H9 (cell line): ENCODE results near the gene SYT11. TPM values are rescaled to one million over a fixed set of nuclear protein-coding genes. Genes with fewer than 3 reads are reported as not detected.

ENCODE experiments used
- DNase-seq: peaks from one replicate; pipeline ENCODE4 v3.0.0-alpha.2; 2017
- H2AFZ ChIP-seq: one replicate; pipeline ENCODE4 v1.6.1; 2013; ENCODE audit warnings: mild to moderate bottlenecking, low read length, control low read depth, moderate library complexity
- H2AK5ac ChIP-seq: 2 replicates; pipeline ENCODE4 v1.6.1; 2013; ENCODE audit warnings: low read length, control low read depth, mixed read lengths; ENCODE audit not compliant: insufficient read length
- H2BK120ac ChIP-seq: one replicate; pipeline ENCODE4 v1.6.1; 2013; ENCODE audit warnings: low read depth, mild to moderate bottlenecking, low read length, control low read depth, inconsistent platforms; ENCODE audit not compliant: poor library complexity, severe bottlenecking
- H2BK12ac ChIP-seq: 2 replicates; pipeline ENCODE4 v1.6.1; 2013; ENCODE audit warnings: low read length, control low read depth, mixed read lengths, low read depth; ENCODE audit not compliant: insufficient read length
- H2BK15ac ChIP-seq: 2 replicates; pipeline ENCODE4 v1.6.1; 2013; ENCODE audit warnings: low read depth, low read length, control low read depth
- H2BK20ac ChIP-seq: one replicate; pipeline ENCODE4 v1.6.1; 2013; ENCODE audit warnings: low read depth, mild to moderate bottlenecking, low read length, control low read depth, inconsistent platforms; ENCODE audit not compliant: poor library complexity, severe bottlenecking
- H2BK5ac ChIP-seq: 2 replicates; pipeline ENCODE4 v1.6.1; 2013; ENCODE audit warnings: low read length, control low read depth, mixed read lengths; ENCODE audit not compliant: insufficient read length
- H3K14ac ChIP-seq: 2 replicates; pipeline ENCODE4 v1.6.1; 2013; ENCODE audit warnings: low read length, control low read depth; ENCODE audit not compliant: insufficient read depth
- H3K18ac ChIP-seq: 2 replicates; pipeline ENCODE4 v1.6.1; 2013; ENCODE audit warnings: low read depth, mild to moderate bottlenecking, mixed read lengths, low read length, control low read depth; ENCODE audit not compliant: insufficient read length
- H3K23ac ChIP-seq: 2 replicates; pipeline ENCODE4 v1.6.1; 2013; ENCODE audit warnings: low read length, control low read depth, mixed read lengths, low read depth; ENCODE audit not compliant: insufficient read length
- H3K23me2 ChIP-seq: 2 replicates; pipeline ENCODE4 v1.6.1; 2013; ENCODE audit warnings: low read depth, mild to moderate bottlenecking, mixed read lengths, low read length, control low read depth; ENCODE audit not compliant: insufficient read length, poor library complexity, severe bottlenecking
- H3K27ac ChIP-seq: 2 replicates; pipeline ENCODE4 v1.5.1; 2013; ENCODE audit warnings: low read length, control low read depth, mixed read lengths, low read depth; ENCODE audit not compliant: insufficient read length
- H3K27me3 ChIP-seq: 2 replicates; pipeline ENCODE4 v1.6.1; 2013; ENCODE audit warnings: low read length, control low read depth, inconsistent platforms; ENCODE audit not compliant: insufficient read depth
- H3K4ac ChIP-seq: 2 replicates; pipeline ENCODE4 v1.6.1; 2013; ENCODE audit warnings: low read depth, mild to moderate bottlenecking, control low read depth, inconsistent platforms, low read length, moderate library complexity
- H3K4me1 ChIP-seq: 2 replicates; pipeline ENCODE4 v1.6.1; 2013; ENCODE audit warnings: low read length, control low read depth, inconsistent platforms; ENCODE audit not compliant: insufficient read depth
- H3K4me2 ChIP-seq: 2 replicates; pipeline ENCODE4 v1.6.1; 2013; ENCODE audit warnings: low read length, control low read depth, mixed read lengths; ENCODE audit not compliant: insufficient read length, insufficient read depth
- H3K56ac ChIP-seq: 2 replicates; pipeline ENCODE4 v1.6.1; 2013; ENCODE audit warnings: low read depth, mild to moderate bottlenecking, mixed read lengths, low read length, control low read depth; ENCODE audit not compliant: insufficient read length
- H3K79me1 ChIP-seq: 2 replicates; pipeline ENCODE4 v1.6.1; 2013; ENCODE audit warnings: low read depth, mild to moderate bottlenecking, moderate library complexity, low read length, control low read depth, inconsistent platforms; ENCODE audit not compliant: insufficient read depth, poor library complexity, severe bottlenecking
- H3K79me2 ChIP-seq: 2 replicates; pipeline ENCODE4 v1.6.1; 2013; ENCODE audit warnings: low read length, control low read depth, inconsistent platforms; ENCODE audit not compliant: insufficient read depth
- H3K9ac ChIP-seq: 2 replicates; pipeline ENCODE4 v1.6.1; 2013; ENCODE audit warnings: low read length, control low read depth, mixed read lengths; ENCODE audit not compliant: insufficient read length; ENCODE audit errors: extremely low read depth
- H3K9me3 ChIP-seq: one replicate; pipeline ENCODE4 v1.6.1; 2013; ENCODE audit warnings: low read depth, low read length, inconsistent platforms; ENCODE audit not compliant: control insufficient read depth
- H3T11ph ChIP-seq: one replicate; pipeline ENCODE4 v1.6.1; 2013; ENCODE audit warnings: mild to moderate bottlenecking, low read length, control low read depth, inconsistent platforms
- H4K20me1 ChIP-seq: one replicate; pipeline ENCODE4 v1.6.1; 2013; ENCODE audit not compliant: control insufficient read depth, insufficient read length, insufficient read depth
- H4K5ac ChIP-seq: 2 replicates; pipeline ENCODE4 v1.6.1; 2013; ENCODE audit warnings: low read depth, mild to moderate bottlenecking, mixed read lengths, low read length, control low read depth; ENCODE audit not compliant: insufficient read length
- H4K8ac ChIP-seq: replicated peaks from 2 replicates; pipeline ENCODE4 v1.6.1; 2013; ENCODE audit warnings: low read length, control low read depth, mixed read lengths, low read depth; ENCODE audit not compliant: insufficient read length
- H4K91ac ChIP-seq: 2 replicates; pipeline ENCODE4 v1.6.1; 2013; ENCODE audit warnings: low read depth, mild to moderate bottlenecking, moderate library complexity, mixed read lengths, low read length, control low read depth; ENCODE audit not compliant: insufficient read length
- H3K27ac Mint-ChIP-seq, 3 experiments: 2 replicates in 2 of 3; 3 replicates in 1 of 3; pipeline ENCODE4 v1.8.0; 2020 to 2021; ENCODE audit warnings: mixed read lengths in 3 of 3, mild to moderate bottlenecking in 1 of 3, moderate library complexity in 1 of 3
- H3K27me3 Mint-ChIP-seq: 2 replicates; pipeline ENCODE4 v1.8.0; 2021; ENCODE audit warnings: low read depth, mild to moderate bottlenecking, moderate library complexity, mixed read lengths
- H3K36me3 Mint-ChIP-seq, 3 experiments: 2 replicates in 2 of 3; 3 replicates in 1 of 3; pipeline ENCODE4 v1.8.0; 2020 to 2021; ENCODE audit warnings: low read depth in 3 of 3, mixed read lengths in 3 of 3; ENCODE audit not compliant: insufficient read depth in 1 of 3
- H3K4me1 Mint-ChIP-seq, 2 experiments: 2 replicates each; pipeline ENCODE4 v1.8.0; 2020; ENCODE audit warnings: mixed read lengths in 2 of 2
- H3K4me3 Mint-ChIP-seq, 2 experiments: 2 replicates in 1 of 2; 3 replicates in 1 of 2; pipeline ENCODE4 v1.8.0; 2020 to 2021; ENCODE audit warnings: mild to moderate bottlenecking in 2 of 2, mixed read lengths in 2 of 2, moderate library complexity in 1 of 2
- H3K9me3 Mint-ChIP-seq, 2 experiments: 2 replicates in 1 of 2; 3 replicates in 1 of 2; pipeline ENCODE4 v1.8.0; 2020; ENCODE audit warnings: mild to moderate bottlenecking in 2 of 2, mixed read lengths in 2 of 2, moderate library complexity in 1 of 2
- WGBS: extraction: QIAGEN DNeasy Blood & Tissue Kit; methylation state at CpG from one replicate; pipeline ENCODE4 v1.1.7; 2013; ENCODE audit warnings: missing lambda C conversion rate, low lambda C conversion rate, mixed read lengths; ENCODE audit not compliant: insufficient read length; ENCODE audit errors: extremely low coverage; 5-methylcytosine and 5-hydroxymethylcytosine counted together
- total RNA-seq: library from RNA; stranded (reverse); gene quantifications from 2 replicates; pipeline ENCODE4 v1.2.1, GENCODE V29; 2021
- TF ChIP-seq, protein P1 (sequence below): fragments of 200-600 bp; sonication (generic); conservative IDR thresholded peaks from 3 replicates; pipeline ENCODE4 v1.8.0; 2021; ENCODE audit warnings: antibody characterized with exemption, mild to moderate bottlenecking

Gene SYT11
- total RNA-seq, 1 experiment from 2014 or later, result 0.28 TPM

- no peak overlapping the region for H3T11ph ChIP-seq
- H2BK15ac ChIP-seq, result no peak overlapping the region
- no peaks in the 10 kb centered on the region for H3K27me3 ChIP-seq
- no peaks in the 10 kb centered on the region for H3K79me2 ChIP-seq
- no peaks in the 10 kb centered on the region for H3K23me2 ChIP-seq
- H3K79me1 ChIP-seq, result no peaks in the 10 kb centered on the region
- H3K4me2 ChIP-seq, result no peak overlapping the region
- H3K9me3 ChIP-seq, result no peaks in the 10 kb centered on the region
- H3K4me1 ChIP-seq, result no peaks in the 10 kb centered on the region
- H3K56ac ChIP-seq, result no peak overlapping the region
- H3K36me3 Mint-ChIP-seq, result no peaks in the 10 kb centered on the region
- no peak overlapping the region for H2BK20ac ChIP-seq
- H4K5ac ChIP-seq, result no peak overlapping the region
- no peak overlapping the region for H2AK5ac ChIP-seq
- no peaks in the 10 kb centered on the region for H4K20me1 ChIP-seq
- TF ChIP-seq, protein P1, sequence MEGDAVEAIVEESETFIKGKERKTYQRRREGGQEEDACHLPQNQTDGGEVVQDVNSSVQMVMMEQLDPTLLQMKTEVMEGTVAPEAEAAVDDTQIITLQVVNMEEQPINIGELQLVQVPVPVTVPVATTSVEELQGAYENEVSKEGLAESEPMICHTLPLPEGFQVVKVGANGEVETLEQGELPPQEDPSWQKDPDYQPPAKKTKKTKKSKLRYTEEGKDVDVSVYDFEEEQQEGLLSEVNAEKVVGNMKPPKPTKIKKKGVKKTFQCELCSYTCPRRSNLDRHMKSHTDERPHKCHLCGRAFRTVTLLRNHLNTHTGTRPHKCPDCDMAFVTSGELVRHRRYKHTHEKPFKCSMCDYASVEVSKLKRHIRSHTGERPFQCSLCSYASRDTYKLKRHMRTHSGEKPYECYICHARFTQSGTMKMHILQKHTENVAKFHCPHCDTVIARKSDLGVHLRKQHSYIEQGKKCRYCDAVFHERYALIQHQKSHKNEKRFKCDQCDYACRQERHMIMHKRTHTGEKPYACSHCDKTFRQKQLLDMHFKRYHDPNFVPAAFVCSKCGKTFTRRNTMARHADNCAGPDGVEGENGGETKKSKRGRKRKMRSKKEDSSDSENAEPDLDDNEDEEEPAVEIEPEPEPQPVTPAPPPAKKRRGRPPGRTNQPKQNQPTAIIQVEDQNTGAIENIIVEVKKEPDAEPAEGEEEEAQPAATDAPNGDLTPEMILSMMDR, result no peak
- no peaks in the 10 kb centered on the region for H3K27me3 Mint-ChIP-seq
- H3K27ac ChIP-seq, result no peak overlapping the region
- no CpG with 5 or more reads among the region's 2 CpGs for WGBS
- H2BK5ac ChIP-seq, result no peak overlapping the region
- no peak for DNase-seq
- no peak overlapping the region for H4K91ac ChIP-seq
- no peak overlapping the region for H3K4me3 Mint-ChIP-seq
- H3K9ac ChIP-seq, result no peak overlapping the region
- no peak overlapping the region for H2AFZ ChIP-seq
- H3K9me3 Mint-ChIP-seq, result no peaks in the 10 kb centered on the region
- H3K27ac Mint-ChIP-seq, result no peak overlapping the region
- no peak overlapping the region for H3K14ac ChIP-seq
- no peak overlapping the region for H2BK120ac ChIP-seq
- H3K18ac ChIP-seq, result no peak overlapping the region
- no peak overlapping the region for H3K4ac ChIP-seq
- no peak overlapping the region for H3K23ac ChIP-seq
- no peak overlapping the region for H4K8ac ChIP-seq
- H2BK12ac ChIP-seq, result no peak overlapping the region
- no peaks in the 10 kb centered on the region for H3K4me1 Mint-ChIP-seq
Measured at GRCh38 chr1:155889566-155889965, 30.2 kb downstream of the SYT11 start.
